HG03135 (cell line): ENCODE data around the gene CCDC27.

Experiments
- ATAC-seq: cut with Tn5 transposase; IDR thresholded peaks from one replicate; pipeline ENCODE4 v1.9.1; 2021; ENCODE audit warnings: mild to moderate bottlenecking, moderate library complexity; ENCODE audit not compliant: unreplicated experiment

CCDC27 gene

DNA sequence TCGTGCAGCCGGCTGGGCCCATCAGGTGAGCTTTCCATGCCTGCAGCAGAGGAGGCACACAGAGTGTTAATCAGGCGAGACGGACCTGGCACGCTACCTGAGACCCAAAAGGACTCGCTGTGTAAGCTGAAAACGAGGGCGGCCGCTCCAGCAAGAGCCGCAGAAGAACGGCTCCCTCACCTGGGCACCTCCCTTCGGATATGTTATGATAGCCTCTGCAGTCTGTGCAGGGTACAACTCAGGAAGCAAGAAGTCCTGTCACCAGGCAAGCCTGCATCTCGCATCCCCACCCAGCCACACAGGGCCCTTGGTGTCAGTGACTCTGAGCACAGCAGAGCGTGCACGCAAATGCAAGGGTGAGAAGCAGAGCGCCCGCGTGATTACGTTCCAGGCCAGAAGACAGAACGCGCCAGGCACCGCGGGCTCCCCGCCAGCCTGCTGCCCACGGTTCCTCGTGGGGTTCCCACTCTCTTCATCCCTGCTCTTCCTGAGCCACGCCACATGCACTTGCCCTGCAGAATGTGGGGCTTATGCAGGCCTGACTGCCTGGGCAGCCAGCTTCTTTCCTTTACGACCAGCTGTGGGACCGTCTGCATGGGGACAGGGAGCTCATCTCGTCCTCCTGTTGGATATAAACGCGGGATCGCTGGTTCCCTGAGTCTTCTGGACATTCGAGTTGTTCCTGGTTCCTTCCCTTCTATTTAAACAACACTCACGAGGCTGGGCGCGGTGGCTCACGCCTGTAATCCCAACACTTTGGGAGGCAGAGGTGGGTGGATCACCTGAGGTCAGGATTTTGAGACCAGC lies 64.3 kb downstream of the CCDC27 start:
- ATAC-seq = no peak

DNA sequence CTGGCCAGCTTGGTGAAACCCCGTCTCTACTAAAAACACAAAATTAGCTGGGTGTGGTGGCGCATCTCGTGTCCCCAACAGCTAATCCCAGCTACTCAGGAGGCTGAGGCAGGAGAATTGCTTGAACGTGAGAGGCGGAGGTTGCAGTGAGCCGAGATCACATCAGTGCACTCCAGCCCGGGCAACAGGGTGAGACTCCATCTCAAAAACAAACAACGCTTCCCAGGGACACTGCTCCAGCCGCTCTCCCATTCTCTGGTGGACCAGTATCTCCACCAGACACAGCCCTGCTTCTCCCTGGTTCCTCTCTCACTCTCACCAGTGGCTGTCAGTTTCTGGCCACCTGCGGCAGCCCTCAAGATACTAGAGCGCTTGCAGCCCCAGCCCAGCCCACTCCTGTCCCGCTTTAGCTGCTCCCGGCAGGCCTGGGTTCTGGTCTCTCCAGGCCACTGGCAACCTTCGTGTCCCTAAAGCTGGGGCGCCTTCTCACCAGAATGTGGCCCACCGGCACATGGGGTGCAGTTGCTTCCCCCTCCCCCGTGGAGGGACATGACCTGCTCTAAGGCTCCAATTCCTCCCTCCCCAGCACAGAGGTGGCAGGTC lies 65.0 kb downstream of the CCDC27 start:
- ATAC-seq = no peak

DNA sequence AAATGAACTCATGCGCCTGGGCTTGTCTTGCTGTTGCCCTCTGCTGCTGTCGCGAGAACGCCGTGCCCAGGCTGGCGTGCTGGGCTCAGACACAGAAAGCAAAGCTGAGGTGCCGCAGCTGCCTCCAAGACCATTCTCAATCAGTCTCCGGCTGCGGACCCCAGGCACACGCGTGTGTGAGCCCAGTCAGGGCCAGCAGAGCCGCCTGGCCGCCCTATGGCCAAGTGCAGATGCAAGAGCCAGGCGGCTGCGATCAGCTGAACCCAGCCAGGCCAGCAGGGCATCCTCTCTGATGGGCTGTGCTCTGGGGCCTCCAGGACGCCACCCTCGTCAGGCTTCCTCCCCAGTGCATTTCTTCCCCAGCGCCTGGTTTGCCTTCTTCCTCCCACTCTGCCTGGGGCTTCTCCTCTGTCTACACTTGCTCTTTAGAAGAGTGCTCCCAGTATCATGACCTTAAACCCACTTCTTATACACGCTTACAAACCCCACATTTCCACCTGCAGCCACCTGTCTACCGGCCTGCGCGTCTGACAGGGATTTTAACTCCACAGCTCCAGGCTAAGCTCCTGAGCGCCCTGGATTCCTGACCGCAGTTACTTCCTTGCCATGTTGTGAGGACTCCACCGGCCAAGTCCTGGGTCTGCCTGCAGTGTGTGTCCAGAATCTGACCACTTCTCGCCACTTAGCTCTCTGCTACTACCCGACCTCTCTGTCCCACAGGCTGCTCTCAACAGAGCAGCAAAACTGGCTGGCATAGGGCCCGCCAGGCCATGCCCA lies 65.8 kb downstream of the CCDC27 start:
- ATAC-seq = no peak

DNA sequence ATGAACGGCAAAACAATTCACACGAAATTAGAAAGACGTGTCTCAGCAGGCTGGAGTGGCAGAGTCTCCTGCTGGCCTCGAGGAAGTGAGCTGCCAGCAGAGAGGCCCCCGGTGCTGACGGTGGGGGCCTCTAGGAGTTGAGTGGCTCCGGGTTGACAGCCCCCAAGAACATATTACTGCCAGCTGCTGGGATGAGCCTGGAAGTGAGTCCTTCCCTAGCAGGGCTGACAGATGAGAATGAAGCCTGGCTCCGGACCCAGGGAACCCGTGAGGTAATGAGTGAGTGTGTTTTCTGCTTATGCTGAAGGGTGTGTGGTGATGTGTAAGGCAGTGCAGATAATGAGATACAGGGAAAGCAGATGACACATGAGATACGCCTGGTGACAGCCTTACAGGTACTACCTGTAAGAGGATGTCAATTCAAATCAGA lies 67.5 kb downstream of the CCDC27 start:
- ATAC-seq = no peak

DNA sequence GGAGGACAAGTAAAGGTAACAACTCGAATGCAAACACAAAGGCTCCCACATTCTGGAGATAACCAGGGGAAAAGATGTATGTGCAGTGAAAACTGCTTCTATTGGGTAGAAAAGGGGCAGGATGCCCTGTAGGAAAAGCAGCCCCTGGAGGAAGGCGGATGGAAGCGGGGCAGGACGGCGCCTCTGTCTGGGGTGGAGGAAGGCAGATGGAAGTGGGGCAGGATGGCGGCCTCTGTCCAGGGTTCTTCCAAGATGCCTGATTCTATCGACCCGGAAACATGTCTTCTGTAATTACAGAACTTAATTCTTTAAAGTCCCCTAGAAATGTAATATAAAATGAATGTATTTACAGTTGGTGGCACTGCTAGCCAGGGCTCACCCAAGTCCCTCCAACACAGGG lies 68.1 kb downstream of the CCDC27 start:
- ATAC-seq = no peak

DNA sequence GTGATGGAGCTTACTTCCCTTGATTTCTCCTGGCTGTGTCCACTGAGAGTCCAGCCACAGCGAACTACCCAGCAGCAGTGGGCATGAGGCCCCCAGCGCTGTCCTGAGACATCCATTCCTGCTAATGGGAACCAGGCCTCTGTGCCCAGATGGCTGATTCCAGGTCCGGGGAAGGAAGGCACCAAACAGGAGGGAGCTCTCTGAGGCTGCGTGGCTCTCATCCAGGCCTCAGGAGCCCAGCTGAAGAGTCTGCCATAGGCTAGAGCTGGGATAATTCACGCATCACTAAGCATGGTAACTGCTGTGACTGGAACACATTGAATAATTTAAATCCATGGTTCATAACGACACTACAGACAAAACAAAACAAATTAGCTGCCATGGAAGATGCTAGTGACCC lies 68.8 kb downstream of the CCDC27 start:
- ATAC-seq = no peak
